Breast epithelium (tissue), 3 donors: ENCODE data around the gene ZNF132.

Experiments used
- CTCF ChIP-seq, 3 donors: fragments of 450-650 bp; IDR thresholded peaks; one replicate each; pipeline ENCODE4 v1.5.1; 2016 to 2017; ENCODE audit warnings: antibody characterized with exemption in 3 of 3, mild to moderate bottlenecking in 3 of 3, moderate library complexity in 3 of 3
- POLR2A ChIP-seq: fragments of 450-650 bp; IDR thresholded peaks from one replicate; pipeline ENCODE4 v1.6.1; 2016; ENCODE audit warnings: antibody characterized with exemption, mild to moderate bottlenecking, moderate library complexity
- POLR2AphosphoS5 ChIP-seq, 3 donors: sonication (generic); formaldehyde crosslinking; IDR thresholded peaks; one replicate each; pipeline ENCODE4 v1.6.1; 2017; ENCODE audit warnings: antibody characterized with exemption in 3 of 3

- TF ChIP-seq CTCF (IDR thresholded peaks at IDR 0.05) (no peak), POLR2A (no peak), POLR2AphosphoS5 (IDR thresholded peaks at IDR 0.05) (no peak)
Observed at GRCh38 chr19:58477871-58478270, 37.9 kb upstream of the ZNF132 start.
